Stimulated activated CD8-positive, alpha-beta memory T cell treated with anti-CD3 and anti-CD28 coated beads, Interleukin-2, amount 100 ng/mL, for 1 hour (primary cell): ENCODE measurements around the gene CYS1.
"Not testable (repeated sequence)": the region's sequence is repeated elsewhere in the genome, so short reads cannot be mapped to it uniquely, and the experiment has no call there.

ENCODE experiments used
- DNase-seq, 2 donors: peaks; one replicate each; pipeline ENCODE4 v3.0.0-alpha.2; 2020; ENCODE audit warnings: low read depth in 2 of 2

Gene CYS1

DNA sequence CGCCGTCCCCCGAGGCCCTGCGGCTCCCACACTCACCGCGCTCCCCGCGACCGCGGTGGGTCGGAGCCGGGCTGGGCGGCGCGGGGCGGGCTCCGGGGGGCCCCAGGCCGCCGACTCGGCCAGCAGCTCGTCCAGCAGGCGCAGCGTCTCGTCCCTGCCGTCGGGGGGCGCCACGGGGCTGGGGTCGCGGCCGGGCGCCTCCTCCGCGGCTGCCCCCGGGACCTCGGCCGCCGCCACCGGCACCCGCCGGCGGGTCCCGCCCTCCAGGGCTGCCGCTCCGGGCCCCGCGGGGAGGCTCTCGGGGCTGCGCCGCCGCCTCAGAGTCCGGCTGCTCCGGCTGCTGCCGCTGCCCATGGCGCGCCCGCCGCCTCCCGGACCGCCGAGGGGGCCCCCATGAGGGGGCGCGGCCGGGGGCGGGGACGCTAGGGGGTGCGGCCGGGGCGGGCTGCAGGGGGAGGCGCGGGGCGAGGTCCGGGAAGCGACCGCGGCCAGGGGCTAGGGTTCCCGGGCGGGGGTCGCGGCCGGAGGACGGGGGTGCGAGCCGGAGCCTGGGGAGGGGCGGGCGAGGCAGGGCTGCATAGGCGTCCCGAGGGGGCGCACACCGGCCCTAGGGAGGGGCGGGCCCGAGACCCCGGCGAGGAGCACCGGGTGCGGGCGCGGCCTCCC is at the start of gene CYS1:
Gene CYS1 (minus strand): TSS at position 542 of the 666 bp plus-strand sequence. CDS start 188 bp downstream, at position 354.
- DNase-seq: no peak

- DNase-seq: no peak
Observed at GRCh38 chr2:10129490-10129889, 49.3 kb upstream of the CYS1 start.

- DNase-seq: no peak
Observed at GRCh38 chr2:10128420-10128819, 48.2 kb upstream of the CYS1 start.

GRCh38 chr2:10126632-10127026 is 46.4 kb upstream of the CYS1 start:
- DNase-seq: no peak

DNA sequence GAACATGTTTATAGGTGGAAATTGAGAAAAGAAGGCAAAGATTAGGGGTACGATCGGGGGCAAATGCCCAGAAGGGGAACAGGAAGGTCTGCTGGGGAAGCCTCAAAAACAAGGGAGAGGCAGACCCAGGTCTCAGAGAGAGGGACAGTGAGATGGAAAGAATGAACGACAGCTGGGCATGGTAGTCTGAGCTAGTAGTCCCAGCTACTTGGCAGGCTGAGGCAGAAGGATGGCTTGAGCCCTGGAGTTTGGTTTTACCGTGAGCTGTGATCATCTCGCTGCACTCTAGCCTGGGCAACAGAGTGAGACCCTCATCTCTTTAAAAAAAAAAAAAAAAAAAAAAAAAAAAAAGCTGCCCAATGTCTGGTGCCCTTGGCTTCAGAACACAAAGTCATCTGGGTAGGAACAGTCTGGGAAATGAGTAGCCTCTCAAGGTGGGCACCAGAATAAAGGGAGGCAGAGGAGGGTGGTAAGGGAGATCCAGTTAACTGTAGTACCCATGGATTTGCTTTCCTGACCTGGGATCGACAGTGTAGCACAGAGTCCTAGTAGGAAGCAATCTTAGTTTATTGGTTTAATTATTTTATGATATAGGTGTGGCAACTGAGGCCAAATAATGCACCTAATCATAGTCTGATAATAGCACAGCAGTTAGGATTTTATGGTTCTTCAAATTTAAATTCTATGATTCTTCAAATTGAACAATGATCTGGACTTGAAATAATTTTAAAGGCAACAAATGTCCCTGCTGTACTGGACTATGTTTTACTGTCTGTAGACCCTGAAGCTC is 45.8 kb upstream of the CYS1 start:
- DNase-seq: no peak

DNA sequence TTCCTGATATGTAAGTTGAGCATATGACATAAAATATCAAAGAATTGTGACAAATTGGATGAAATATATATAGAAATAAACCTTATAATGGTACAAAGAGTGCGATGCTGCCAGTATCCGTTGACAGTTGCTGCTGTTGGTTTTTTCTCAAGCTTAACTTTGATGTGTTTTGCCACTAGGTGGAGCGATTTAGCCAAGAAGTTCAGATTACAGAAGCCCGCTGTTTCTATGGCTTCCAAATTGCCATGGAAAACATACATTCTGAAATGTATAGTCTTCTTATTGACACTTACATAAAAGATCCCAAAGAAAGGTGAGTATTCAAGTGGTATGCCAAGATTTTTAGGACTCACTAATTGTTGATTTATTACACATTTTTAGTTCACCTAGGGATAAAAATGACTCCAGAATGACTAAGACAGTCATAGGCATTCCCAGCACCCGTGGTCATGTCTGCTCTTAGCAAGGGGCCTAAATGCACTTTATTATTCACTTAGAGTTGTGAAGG is 44.4 kb upstream of the CYS1 start:
- DNase-seq: no peak

- DNase-seq: no peak
Observed at GRCh38 chr2:10123281-10123680, 43.1 kb upstream of the CYS1 start.

DNA sequence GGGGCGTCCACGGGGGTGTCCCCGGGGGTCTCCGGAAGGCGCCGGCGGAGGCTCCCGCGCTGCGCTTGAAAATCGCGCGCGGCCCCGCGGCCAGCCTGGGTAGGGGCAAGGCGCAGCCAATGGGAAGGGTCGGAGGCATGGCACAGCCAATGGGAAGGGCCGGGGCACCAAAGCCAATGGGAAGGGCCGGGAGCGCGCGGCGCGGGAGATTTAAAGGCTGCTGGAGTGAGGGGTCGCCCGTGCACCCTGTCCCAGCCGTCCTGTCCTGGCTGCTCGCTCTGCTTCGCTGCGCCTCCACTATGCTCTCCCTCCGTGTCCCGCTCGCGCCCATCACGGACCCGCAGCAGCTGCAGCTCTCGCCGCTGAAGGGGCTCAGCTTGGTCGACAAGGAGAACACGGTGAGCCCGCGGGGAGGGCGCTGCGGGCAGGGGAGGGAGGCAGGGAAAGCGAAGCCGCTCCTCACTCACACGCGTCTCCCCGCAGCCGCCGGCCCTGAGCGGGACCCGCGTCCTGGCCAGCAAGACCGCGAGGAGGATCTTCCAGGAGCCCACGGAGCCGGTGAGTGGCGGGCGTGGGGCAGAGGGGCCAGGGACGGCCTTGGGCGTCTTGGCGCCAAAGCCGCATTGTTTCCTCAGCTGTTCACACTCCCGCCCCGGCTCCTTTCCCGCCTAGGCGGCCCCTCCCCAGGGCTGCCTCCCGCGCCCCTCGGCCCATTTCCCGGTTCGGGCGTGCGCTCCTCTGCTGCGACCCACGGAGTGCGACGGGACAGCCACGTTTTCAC is 42.5 kb upstream of the CYS1 start, which contains the start of gene RRM2:
Gene RRM2 (plus strand): TSS at position 240 of the 781 bp plus-strand sequence. CDS start 60 bp downstream, at position 300.
- peak; percentile 62 to 73 for DNase-seq

GRCh38 chr2:10120877-10121574 is 40.8 kb upstream of the CYS1 start:
- DNase-seq: no peak

GRCh38 chr2:10120158-10120876 is 40.1 kb upstream of the CYS1 start:
- peak; percentile 81 to 85 for DNase-seq

- DNase-seq: no peak
Observed at GRCh38 chr2:10119601-10120157, 39.5 kb upstream of the CYS1 start.

- no peak for DNase-seq
Observed at GRCh38 chr2:10119027-10119325, 38.8 kb upstream of the CYS1 start.

GRCh38 chr2:10109311-10109710 is 29.1 kb upstream of the CYS1 start:
- DNase-seq: no peak

- not testable (repeated sequence) for DNase-seq
Observed at GRCh38 chr2:10104906-10105305, 24.7 kb upstream of the CYS1 start.

DNA sequence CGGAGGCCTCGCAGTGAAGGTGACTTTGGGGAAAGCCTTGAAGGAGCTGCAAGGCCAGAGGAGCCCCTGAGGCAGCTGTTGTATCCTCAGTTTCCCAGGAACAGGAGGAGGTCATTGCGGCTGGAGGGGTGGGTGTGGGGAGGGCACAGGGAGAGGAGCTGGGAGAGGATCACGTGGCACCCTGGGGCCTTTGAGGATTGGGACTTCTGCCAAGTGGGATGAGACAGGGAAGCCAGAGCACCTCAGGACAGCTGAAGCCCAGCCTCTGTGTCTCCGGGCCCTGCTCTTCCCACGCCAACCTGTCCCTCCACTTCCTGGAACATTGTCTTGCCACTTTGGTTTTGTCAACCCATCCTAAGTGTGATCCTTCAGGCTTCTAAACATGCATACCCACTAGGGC is 23.0 kb upstream of the CYS1 start:
- DNase-seq: no peak

DNA sequence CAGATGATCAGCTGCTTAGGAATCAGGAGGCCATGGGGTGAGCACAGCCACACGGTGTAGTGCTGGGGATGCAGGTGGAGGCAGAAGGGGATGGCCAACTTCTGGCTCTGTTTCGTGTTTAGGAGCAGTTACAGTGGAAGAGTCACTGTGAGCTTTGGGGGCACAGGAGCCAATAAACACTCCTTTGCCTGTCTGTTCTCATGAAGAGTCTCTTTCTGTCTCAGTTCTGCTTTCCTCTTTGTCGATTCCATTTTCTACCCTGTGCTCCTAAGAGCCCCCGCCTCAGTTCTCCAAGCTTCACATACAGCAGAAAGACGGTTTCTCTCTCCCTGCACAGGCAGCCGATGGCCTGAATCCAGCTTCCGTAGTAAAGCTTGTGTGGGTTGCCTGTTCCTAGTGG is 21.3 kb upstream of the CYS1 start:
- DNase-seq: no peak

- DNase-seq: no peak
Observed at GRCh38 chr2:10097352-10098148, 17.3 kb upstream of the CYS1 start.

GRCh38 chr2:10096641-10097040 is 16.4 kb upstream of the CYS1 start:
- DNase-seq: no peak

GRCh38 chr2:10095175-10095574 is 15.0 kb upstream of the CYS1 start:
- DNase-seq: no peak

GRCh38 chr2:10094271-10094814 is 14.1 kb upstream of the CYS1 start:
- DNase-seq: no peak
